GM12878 (cell line): ENCODE data around the gene CD84. TPM values are rescaled to one million over a fixed set of nuclear protein-coding genes. Genes with fewer than 3 reads are reported as not detected.

Experiments
- ASH2L ChIP-seq: fragments of 300-600, 200-600 bp; sonication (generic); IDR thresholded peaks from 2 replicates; pipeline ENCODE4 v1.6.1; 2017; ENCODE audit warnings: low read depth, mild to moderate bottlenecking, borderline replicate concordance
- ATF2 ChIP-seq: IDR thresholded peaks from 2 replicates; pipeline ENCODE4 v1.6.1; 2012; ENCODE audit warnings: low read length, inconsistent platforms
- ATF7 ChIP-seq: fragments of 450-650 bp; IDR thresholded peaks from 2 replicates; pipeline ENCODE4 v1.6.1; 2016; ENCODE audit warnings: low read depth, mild to moderate bottlenecking
- BCL3 ChIP-seq: IDR thresholded peaks from 2 replicates; pipeline ENCODE4 v1.6.1; 2011; ENCODE audit warnings: borderline replicate concordance, low read depth, mild to moderate bottlenecking, moderate library complexity, low read length; ENCODE audit not compliant: insufficient read depth, poor library complexity, severe bottlenecking
- CREM ChIP-seq: IDR thresholded peaks from 2 replicates; pipeline ENCODE4 v1.6.1; 2014; ENCODE audit warnings: antibody characterized with exemption, low read depth
- E2F4 ChIP-seq: IDR thresholded peaks from 2 replicates; pipeline ENCODE4 v1.6.1; 2012; ENCODE audit warnings: low read depth, low read length, improper control_type of control experiment
- EED ChIP-seq: sonication (generic); IDR thresholded peaks from 2 replicates; pipeline ENCODE4 v1.6.1; 2016; ENCODE audit warnings: antibody characterized with exemption, low read depth
- ELK1 ChIP-seq: IDR thresholded peaks from 2 replicates; pipeline ENCODE4 v1.6.1; 2012; ENCODE audit warnings: low read depth, low read length, improper control_type of control experiment
- FOXM1 ChIP-seq: IDR thresholded peaks from 2 replicates; pipeline ENCODE4 v1.6.1; 2012; ENCODE audit warnings: low read depth, mild to moderate bottlenecking, inconsistent platforms, low read length, moderate library complexity
- GABPA ChIP-seq: IDR thresholded peaks from 2 replicates; pipeline ENCODE4 v1.6.1; 2014; ENCODE audit warnings: antibody characterized with exemption, low read depth, mild to moderate bottlenecking, inconsistent platforms
- HDGF ChIP-seq: fragments of 450-650 bp; IDR thresholded peaks from 2 replicates; pipeline ENCODE4 v1.6.1; 2016; ENCODE audit warnings: antibody characterized with exemption
- JUND ChIP-seq: IDR thresholded peaks from 2 replicates; pipeline ENCODE4 v1.6.1; 2012; ENCODE audit warnings: low read depth, mild to moderate bottlenecking, low read length, improper control_type of control experiment, moderate library complexity
- MEF2B ChIP-seq: fragments of 450-650 bp; IDR thresholded peaks from 2 replicates; pipeline ENCODE4 v1.6.1; 2018; ENCODE audit warnings: mild to moderate bottlenecking, moderate library complexity; ENCODE audit not compliant: partially characterized antibody, poor library complexity, severe bottlenecking
- NBN ChIP-seq: fragments of 450-650 bp; IDR thresholded peaks from 2 replicates; pipeline ENCODE4 v1.6.1; 2016
- NFIC ChIP-seq: IDR thresholded peaks from 2 replicates; pipeline ENCODE4 v1.6.1; 2012; ENCODE audit warnings: low read depth, mild to moderate bottlenecking, inconsistent platforms, low read length, moderate library complexity
- NR2C1 ChIP-seq: fragments of 450-650 bp; IDR thresholded peaks from 2 replicates; pipeline ENCODE4 v1.6.1; 2017; ENCODE audit warnings: antibody characterized with exemption, mild to moderate bottlenecking, moderate library complexity
- NR2C2 ChIP-seq: IDR thresholded peaks from 2 replicates; pipeline ENCODE4 v1.6.1; 2011; ENCODE audit warnings: borderline replicate concordance, low read depth; ENCODE audit not compliant: control insufficient read depth, insufficient read length
- PAX8 ChIP-seq: fragments of 450-650 bp; IDR thresholded peaks from 2 replicates; pipeline ENCODE4 v1.6.1; 2017; ENCODE audit warnings: mild to moderate bottlenecking, moderate library complexity
- POLR2AphosphoS2 ChIP-seq: IDR thresholded peaks from 2 replicates; pipeline ENCODE4 v1.6.1; 2011; ENCODE audit warnings: low read depth, mild to moderate bottlenecking, low read length, improper control_type of control experiment, moderate library complexity
- SUPT20H ChIP-seq: IDR thresholded peaks from 2 replicates; pipeline ENCODE4 v1.6.1; 2011; ENCODE audit warnings: low read depth, mild to moderate bottlenecking, low read length, moderate library complexity, borderline replicate concordance; ENCODE audit not compliant: control insufficient read depth
- SUZ12 ChIP-seq: fragments of 200-600 bp; sonication (generic); IDR thresholded peaks from one replicate; pipeline ENCODE4 v1.6.1; 2018; ENCODE audit warnings: antibody characterized with exemption, mild to moderate bottlenecking; ENCODE audit not compliant: unreplicated experiment
- TCF7 ChIP-seq: IDR thresholded peaks from 2 replicates; pipeline ENCODE4 v1.6.1; 2014; ENCODE audit warnings: antibody characterized with exemption, borderline replicate concordance
- YY1 ChIP-seq: IDR thresholded peaks from 2 replicates; pipeline ENCODE4 v1.6.1; 2011; ENCODE audit warnings: low read depth, mild to moderate bottlenecking, low read length
- ZNF217 ChIP-seq: fragments of 450-650 bp; IDR thresholded peaks from 2 replicates; pipeline ENCODE4 v1.6.1; 2017; ENCODE audit warnings: antibody characterized with exemption, mild to moderate bottlenecking
- ZNF622 ChIP-seq: fragments of 450-650 bp; IDR thresholded peaks from 2 replicates; pipeline ENCODE4 v1.6.1; 2017; ENCODE audit warnings: mild to moderate bottlenecking, inconsistent platforms
- ZZZ3 ChIP-seq: IDR thresholded peaks from 2 replicates; pipeline ENCODE4 v1.6.1; 2011; ENCODE audit warnings: low read depth; ENCODE audit not compliant: control insufficient read depth, insufficient read length
- polyA plus RNA-seq, 11 experiments: library from polyadenylated mRNA; depleted of rRNA in 4 of 11; unstranded in 6 of 11; stranded (reverse) in 5 of 11; fragments of >200 nt; fragmentation: Nextera tagmentation in 4 of 11; fragmentation: Illumina TruSeq in 1 of 11; extraction: Ambion mirVana in 4 of 11; extraction: Trizol in 1 of 11; gene quantifications; 1 replicate in 1 of 11; 2 replicates in 10 of 11; pipeline versions ENCODE4 v1.2.1 to v1.2.3, GENCODE V29; 2011 to 2016; ENCODE audit warnings: inconsistent platforms in 2 of 11, missing spikeins in 2 of 11, low read depth in 1 of 11
- total RNA-seq, 4 experiments: library from RNA; depleted of rRNA in 3 of 4; stranded (reverse); fragments of >200 nt in 3 of 4; fragmentation: Illumina TruSeq in 1 of 4; extraction: Trizol in 1 of 4; gene quantifications; 2 replicates each; pipeline versions ENCODE4 v1.2.1 to v1.2.3, GENCODE V29; 2013 to 2021

Gene CD84
- total and polyA plus RNA-seq, 10 of the 15 experiments (the other 5 are each of a cell fraction or from before 2014, with no cell fraction given): 3.4 to 20.3 (median 11.7) TPM

GRCh38 chr1:160567858-160568682 lies 11.2 kb downstream of the CD84 start (continued):
- TF ChIP-seq MEF2B (peak; percentile 12), E2F4 (no peak), ATF2 (peak; percentile 50), EED (peak; percentile 39; the same call in 1 of the 2 replicates), CREM (peak; percentile 67; the same call in 1 of the 2 replicates), SUZ12 (no peak), POLR2AphosphoS2 (no peak), HDGF (0 out of 2 replicates have a peak, but pooled peaks have one; percentile 41), GABPA (no peak), ELK1 (no peak), ZNF217 (peak; percentile 9; the same call in 1 of the 2 replicates), ATF7 (0 out of 2 replicates have a peak, but pooled peaks have one; percentile 45), NBN (0 out of 2 replicates have a peak, but pooled peaks have one; percentile 65), ZZZ3 (no peak), ZNF622 (no peak), JUND (no peak), SUPT20H (no peak), PAX8 (no peak), NR2C2 (no peak), FOXM1 (peak; percentile 53), NFIC (peak; percentile 70), BCL3 (no peak), YY1 (no peak; the same call in 1 of the 2 replicates), TCF7 (no peak; the same call in 1 of the 2 replicates), ASH2L (no peak), NR2C1 (no peak)
